22Rv1 (cell line): ENCODE measurements around the gene ZFC3H1.

Source experiments
- ZFX ChIP-seq: fragments of 450-650 bp; IDR thresholded peaks from 2 replicates; pipeline ENCODE4 v1.6.1; 2017; ENCODE audit warnings: antibody characterized with exemption, borderline replicate concordance
- TF ChIP-seq, protein P1 (sequence below): fragments of 450-650 bp; IDR thresholded peaks from 2 replicates; pipeline ENCODE4 v1.5.1; 2017; ENCODE audit warnings: mild to moderate bottlenecking

DNA sequence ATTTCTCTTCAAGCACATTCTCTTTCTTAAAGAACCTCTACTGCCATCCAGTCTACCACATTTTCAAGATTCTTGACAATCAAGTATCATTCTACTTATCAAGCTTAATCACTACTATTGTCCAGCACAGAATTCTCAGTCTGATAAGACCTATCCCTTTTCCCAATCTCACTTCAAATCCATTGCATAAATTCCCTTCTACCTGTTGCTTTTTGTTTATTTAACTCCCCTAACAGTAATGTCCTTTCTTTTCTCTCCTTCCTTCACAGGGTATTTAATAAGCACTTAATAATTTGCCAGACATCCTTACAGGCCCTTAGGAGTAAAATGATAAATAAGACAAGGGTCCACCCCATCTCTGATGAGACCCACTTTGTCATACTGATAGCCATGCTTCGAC lies 41.7 kb downstream of the ZFC3H1 start:
- TF ChIP-seq, protein P1, sequence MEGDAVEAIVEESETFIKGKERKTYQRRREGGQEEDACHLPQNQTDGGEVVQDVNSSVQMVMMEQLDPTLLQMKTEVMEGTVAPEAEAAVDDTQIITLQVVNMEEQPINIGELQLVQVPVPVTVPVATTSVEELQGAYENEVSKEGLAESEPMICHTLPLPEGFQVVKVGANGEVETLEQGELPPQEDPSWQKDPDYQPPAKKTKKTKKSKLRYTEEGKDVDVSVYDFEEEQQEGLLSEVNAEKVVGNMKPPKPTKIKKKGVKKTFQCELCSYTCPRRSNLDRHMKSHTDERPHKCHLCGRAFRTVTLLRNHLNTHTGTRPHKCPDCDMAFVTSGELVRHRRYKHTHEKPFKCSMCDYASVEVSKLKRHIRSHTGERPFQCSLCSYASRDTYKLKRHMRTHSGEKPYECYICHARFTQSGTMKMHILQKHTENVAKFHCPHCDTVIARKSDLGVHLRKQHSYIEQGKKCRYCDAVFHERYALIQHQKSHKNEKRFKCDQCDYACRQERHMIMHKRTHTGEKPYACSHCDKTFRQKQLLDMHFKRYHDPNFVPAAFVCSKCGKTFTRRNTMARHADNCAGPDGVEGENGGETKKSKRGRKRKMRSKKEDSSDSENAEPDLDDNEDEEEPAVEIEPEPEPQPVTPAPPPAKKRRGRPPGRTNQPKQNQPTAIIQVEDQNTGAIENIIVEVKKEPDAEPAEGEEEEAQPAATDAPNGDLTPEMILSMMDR = no peak
- no peak for TF ChIP-seq ZFX
